HEK293 (cell line): ENCODE data around the gene COX6A2.

Experiments
- EGR2 ChIP-seq: fragments of 450-650 bp; formaldehyde crosslinking; IDR thresholded peaks from 2 replicates; pipeline ENCODE4 v1.5.1; 2016; ENCODE audit warnings: low read depth, missing biosample characterization, missing genetic modification characterization
- IKZF3 ChIP-seq: fragments of 450-650 bp; IDR thresholded peaks from 2 replicates; pipeline ENCODE4 v1.5.0; 2018; ENCODE audit warnings: missing biosample characterization, mild to moderate bottlenecking, missing genetic modification characterization, moderate library complexity
- KLF8 ChIP-seq: fragments of 450-650 bp; formaldehyde crosslinking; IDR thresholded peaks from 2 replicates; pipeline ENCODE4 v1.5.1; 2016; ENCODE audit warnings: missing biosample characterization, missing genetic modification characterization
- OSR2 ChIP-seq: fragments of 450-650 bp; formaldehyde crosslinking; IDR thresholded peaks from 2 replicates; pipeline ENCODE4 v1.5.1; 2016; ENCODE audit warnings: missing biosample characterization, missing genetic modification characterization
- SP2 ChIP-seq: fragments of 450-650 bp; formaldehyde crosslinking; IDR thresholded peaks from 2 replicates; pipeline ENCODE4 v1.5.1; 2016; ENCODE audit warnings: missing biosample characterization, missing genetic modification characterization
- WT1 ChIP-seq: fragments of 450-650 bp; formaldehyde crosslinking; IDR thresholded peaks from 2 replicates; pipeline ENCODE4 v1.5.1; 2016; ENCODE audit warnings: missing biosample characterization, missing genetic modification characterization
- ZBTB17 ChIP-seq: fragments of 450-650 bp; formaldehyde crosslinking; IDR thresholded peaks from 2 replicates; pipeline ENCODE4 v1.5.1; 2016; ENCODE audit warnings: missing biosample characterization, missing genetic modification characterization
- ZBTB20 ChIP-seq: fragments of 450-650 bp; formaldehyde crosslinking; IDR thresholded peaks from 2 replicates; pipeline ENCODE4 v1.5.1; 2016; ENCODE audit warnings: missing biosample characterization, missing genetic modification characterization
- ZBTB21 ChIP-seq: fragments of 450-650 bp; formaldehyde crosslinking; IDR thresholded peaks from 2 replicates; pipeline ENCODE4 v1.5.1; 2017; ENCODE audit warnings: missing biosample characterization, missing genetic modification characterization
- ZBTB48 ChIP-seq: fragments of 450-650 bp; formaldehyde crosslinking; IDR thresholded peaks from 2 replicates; pipeline ENCODE4 v1.5.1; 2016; ENCODE audit warnings: missing biosample characterization, missing genetic modification characterization
- ZFP37 ChIP-seq: fragments of 450-650 bp; formaldehyde crosslinking; IDR thresholded peaks from 2 replicates; pipeline ENCODE4 v1.5.1; 2016; ENCODE audit warnings: missing biosample characterization, missing genetic modification characterization
- ZFP69B ChIP-seq: fragments of 450-650 bp; formaldehyde crosslinking; IDR thresholded peaks from 2 replicates; pipeline ENCODE4 v1.5.1; 2016; ENCODE audit warnings: missing biosample characterization, missing genetic modification characterization
- ZNF223 ChIP-seq: fragments of 450-650 bp; formaldehyde crosslinking; IDR thresholded peaks from 2 replicates; pipeline ENCODE4 v1.5.1; 2016; ENCODE audit warnings: missing biosample characterization, missing genetic modification characterization
- ZNF324 ChIP-seq: fragments of 450-650 bp; formaldehyde crosslinking; IDR thresholded peaks from 2 replicates; pipeline ENCODE4 v1.5.1; 2016; ENCODE audit warnings: missing biosample characterization, missing genetic modification characterization
- ZNF335 ChIP-seq: fragments of 450-650 bp; formaldehyde crosslinking; conservative IDR thresholded peaks from 2 replicates; pipeline ENCODE4 v1.5.1; 2016; ENCODE audit warnings: missing biosample characterization, missing genetic modification characterization
- ZNF530 ChIP-seq: fragments of 450-650 bp; formaldehyde crosslinking; IDR thresholded peaks from 2 replicates; pipeline ENCODE4 v1.5.1; 2016; ENCODE audit warnings: low read depth, missing biosample characterization, missing genetic modification characterization
- ZNF600 ChIP-seq: fragments of 450-650 bp; formaldehyde crosslinking; IDR thresholded peaks from 2 replicates; pipeline ENCODE4 v1.5.1; 2016; ENCODE audit warnings: missing biosample characterization, missing genetic modification characterization
- ZNF670 ChIP-seq: fragments of 450-650 bp; formaldehyde crosslinking; IDR thresholded peaks from 2 replicates; pipeline ENCODE4 v1.5.1; 2016; ENCODE audit warnings: missing biosample characterization, missing genetic modification characterization, low read depth
- ZNF677 ChIP-seq: fragments of 450-650 bp; IDR thresholded peaks from 2 replicates; pipeline ENCODE4 v1.5.0; 2018; ENCODE audit warnings: missing biosample characterization, mild to moderate bottlenecking, missing genetic modification characterization, moderate library complexity
- ZSCAN30 ChIP-seq: fragments of 450-650 bp; IDR thresholded peaks from 2 replicates; pipeline ENCODE4 v1.5.1; 2018; ENCODE audit warnings: missing biosample characterization, mild to moderate bottlenecking, missing genetic modification characterization, moderate library complexity
- TF ChIP-seq, protein P1 (sequence below): fragments of 450-650 bp; formaldehyde crosslinking; IDR thresholded peaks from 2 replicates; pipeline ENCODE4 v1.5.1; 2016; ENCODE audit warnings: missing biosample characterization, missing genetic modification characterization
- TF ChIP-seq, protein P2 (sequence below): fragments of 450-650 bp; formaldehyde crosslinking; IDR thresholded peaks from 2 replicates; pipeline ENCODE4 v1.5.1; 2017; ENCODE audit warnings: missing biosample characterization, missing genetic modification characterization
- TF ChIP-seq, protein P3 (sequence below): fragments of 450-650 bp; formaldehyde crosslinking; IDR thresholded peaks from 2 replicates; pipeline ENCODE4 v1.5.1; 2016; ENCODE audit warnings: missing biosample characterization, missing genetic modification characterization
- TF ChIP-seq, protein P4 (sequence below): fragments of 450-650 bp; formaldehyde crosslinking; IDR thresholded peaks from 2 replicates; pipeline ENCODE4 v1.5.1; 2016; ENCODE audit warnings: missing biosample characterization, missing genetic modification characterization
- TF ChIP-seq, protein P5 (sequence below): fragments of 450-650 bp; formaldehyde crosslinking; IDR thresholded peaks from 2 replicates; pipeline ENCODE4 v1.5.0; 2017; ENCODE audit warnings: missing biosample characterization, missing genetic modification characterization, borderline replicate concordance
- TF ChIP-seq, protein P6 (sequence below): fragments of 450-650 bp; formaldehyde crosslinking; IDR thresholded peaks from 2 replicates; pipeline ENCODE4 v1.5.1; 2017; ENCODE audit warnings: missing biosample characterization, missing genetic modification characterization
- TF ChIP-seq, protein P7 (sequence below): fragments of 450-650 bp; formaldehyde crosslinking; IDR thresholded peaks from 2 replicates; pipeline ENCODE4; 2016; ENCODE audit warnings: missing biosample characterization, missing genetic modification characterization

COX6A2 gene

DNA sequence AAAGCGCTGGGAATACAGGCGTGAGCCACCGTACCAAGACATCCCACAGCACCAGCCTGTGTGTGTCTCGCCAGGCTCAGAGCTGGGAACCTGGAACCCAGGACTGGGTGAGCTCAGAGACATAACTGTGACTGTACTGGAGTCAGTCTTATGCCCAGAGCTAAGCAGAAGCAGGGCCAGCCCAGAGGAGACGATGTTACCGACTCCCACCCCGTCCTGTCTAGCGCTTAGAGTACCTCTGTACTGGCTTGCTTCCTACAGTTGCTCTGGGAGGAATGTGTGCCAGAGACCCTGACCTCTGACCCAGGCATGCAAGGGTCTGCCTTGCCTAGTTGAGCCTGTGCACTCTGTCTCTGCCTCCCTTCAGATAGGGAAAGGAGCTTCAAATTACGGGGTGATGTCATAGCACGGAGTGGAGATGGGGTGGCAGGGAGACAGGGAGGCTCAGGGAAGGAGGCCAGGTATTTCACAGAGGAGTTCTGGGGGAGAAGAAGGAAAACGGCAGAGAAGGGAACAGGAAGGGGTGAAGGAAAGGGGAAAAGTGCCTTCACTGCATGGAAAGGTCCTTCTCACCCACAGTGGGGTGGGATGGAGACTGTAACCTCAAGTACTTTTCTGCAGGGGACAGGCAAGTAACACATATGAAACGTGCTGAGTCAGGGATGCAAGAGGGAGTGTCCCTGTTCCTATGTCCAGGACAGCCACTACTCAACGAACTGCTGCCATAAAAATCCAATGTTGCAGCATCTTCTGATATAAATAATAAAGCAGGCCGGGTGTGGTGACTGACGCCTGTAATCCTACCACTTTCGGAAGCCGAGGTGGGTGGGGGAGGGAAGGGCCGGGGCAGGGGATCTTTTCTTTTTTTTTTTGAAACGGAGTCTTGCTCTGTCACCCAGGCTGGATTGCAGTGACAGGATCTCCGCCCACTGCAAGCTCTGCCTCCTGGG lies 25.4 kb upstream of the COX6A2 start (continued):
- TF ChIP-seq, protein P1, sequence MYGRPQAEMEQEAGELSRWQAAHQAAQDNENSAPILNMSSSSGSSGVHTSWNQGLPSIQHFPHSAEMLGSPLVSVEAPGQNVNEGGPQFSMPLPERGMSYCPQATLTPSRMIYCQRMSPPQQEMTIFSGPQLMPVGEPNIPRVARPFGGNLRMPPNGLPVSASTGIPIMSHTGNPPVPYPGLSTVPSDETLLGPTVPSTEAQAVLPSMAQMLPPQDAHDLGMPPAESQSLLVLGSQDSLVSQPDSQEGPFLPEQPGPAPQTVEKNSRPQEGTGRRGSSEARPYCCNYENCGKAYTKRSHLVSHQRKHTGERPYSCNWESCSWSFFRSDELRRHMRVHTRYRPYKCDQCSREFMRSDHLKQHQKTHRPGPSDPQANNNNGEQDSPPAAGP: peak; percentile 96
- TF ChIP-seq, protein P2, sequence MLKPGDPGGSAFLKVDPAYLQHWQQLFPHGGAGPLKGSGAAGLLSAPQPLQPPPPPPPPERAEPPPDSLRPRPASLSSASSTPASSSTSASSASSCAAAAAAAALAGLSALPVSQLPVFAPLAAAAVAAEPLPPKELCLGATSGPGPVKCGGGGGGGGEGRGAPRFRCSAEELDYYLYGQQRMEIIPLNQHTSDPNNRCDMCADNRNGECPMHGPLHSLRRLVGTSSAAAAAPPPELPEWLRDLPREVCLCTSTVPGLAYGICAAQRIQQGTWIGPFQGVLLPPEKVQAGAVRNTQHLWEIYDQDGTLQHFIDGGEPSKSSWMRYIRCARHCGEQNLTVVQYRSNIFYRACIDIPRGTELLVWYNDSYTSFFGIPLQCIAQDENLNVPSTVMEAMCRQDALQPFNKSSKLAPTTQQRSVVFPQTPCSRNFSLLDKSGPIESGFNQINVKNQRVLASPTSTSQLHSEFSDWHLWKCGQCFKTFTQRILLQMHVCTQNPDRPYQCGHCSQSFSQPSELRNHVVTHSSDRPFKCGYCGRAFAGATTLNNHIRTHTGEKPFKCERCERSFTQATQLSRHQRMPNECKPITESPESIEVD: no peak
- TF ChIP-seq ZNF324 (tag by site-specific recombination) (peak; percentile 77; the same call in 1 of the 2 replicates), ZFP69B (peak; percentile 81), ZNF530 (tag by site-specific recombination) (0 out of 2 replicates have a peak, but pooled peaks have one; percentile 4), ZNF335 (tag by site-specific recombination) (peak; percentile 70), ZNF677 (no peak), ZNF223 (tag by site-specific recombination) (no peak), ZBTB21 (tag by site-specific recombination) (peak; percentile 89), ZFP37 (no peak), ZBTB20 (peak; percentile 74), ZBTB17 (tag by site-specific recombination) (peak; percentile 91), SP2 (0 out of 2 replicates have a peak, but pooled peaks have one; percentile 25), ZNF600 (peak; percentile 88), ZBTB48 (peak; percentile 84), ZSCAN30 (tag by site-specific recombination) (no peak), EGR2 (tag by site-specific recombination) (0 out of 2 replicates have a peak, but pooled peaks have one; percentile 5), ZNF670 (no peak), IKZF3 (tag by site-specific recombination) (peak; percentile 56; the same call in 1 of the 2 replicates), OSR2 (tag by site-specific recombination) (0 out of 2 replicates have a peak, but pooled peaks have one; percentile 30), WT1 (peak; percentile 73), KLF8 (tag by site-specific recombination) (peak; percentile 53)
- TF ChIP-seq, protein P3, sequence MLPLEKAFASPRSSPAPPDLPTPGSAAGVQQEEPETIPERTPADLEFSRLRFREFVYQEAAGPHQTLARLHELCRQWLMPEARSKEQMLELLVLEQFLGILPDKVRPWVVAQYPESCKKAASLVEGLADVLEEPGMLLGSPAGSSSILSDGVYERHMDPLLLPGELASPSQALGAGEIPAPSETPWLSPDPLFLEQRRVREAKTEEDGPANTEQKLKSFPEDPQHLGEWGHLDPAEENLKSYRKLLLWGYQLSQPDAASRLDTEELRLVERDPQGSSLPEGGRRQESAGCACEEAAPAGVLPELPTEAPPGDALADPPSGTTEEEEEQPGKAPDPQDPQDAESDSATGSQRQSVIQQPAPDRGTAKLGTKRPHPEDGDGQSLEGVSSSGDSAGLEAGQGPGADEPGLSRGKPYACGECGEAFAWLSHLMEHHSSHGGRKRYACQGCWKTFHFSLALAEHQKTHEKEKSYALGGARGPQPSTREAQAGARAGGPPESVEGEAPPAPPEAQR: no peak
- TF ChIP-seq, protein P4, sequence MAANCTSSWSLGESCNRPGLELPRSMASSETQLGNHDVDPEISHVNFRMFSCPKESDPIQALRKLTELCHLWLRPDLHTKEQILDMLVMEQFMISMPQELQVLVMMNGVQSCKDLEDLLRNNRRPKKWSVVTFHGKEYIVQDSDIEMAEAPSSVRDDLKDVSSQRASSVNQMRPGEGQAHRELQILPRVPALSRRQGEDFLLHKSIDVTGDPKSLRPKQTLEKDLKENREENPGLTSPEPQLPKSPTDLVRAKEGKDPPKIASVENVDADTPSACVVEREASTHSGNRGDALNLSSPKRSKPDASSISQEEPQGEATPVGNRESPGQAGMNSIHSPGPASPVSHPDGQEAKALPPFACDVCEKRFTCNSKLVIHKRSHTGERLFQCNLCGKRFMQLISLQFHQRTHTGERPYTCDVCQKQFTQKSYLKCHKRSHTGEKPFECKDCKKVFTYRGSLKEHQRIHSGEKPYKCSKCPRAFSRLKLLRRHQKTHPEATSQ (tag by site-specific recombination): no peak
- TF ChIP-seq, protein P5, sequence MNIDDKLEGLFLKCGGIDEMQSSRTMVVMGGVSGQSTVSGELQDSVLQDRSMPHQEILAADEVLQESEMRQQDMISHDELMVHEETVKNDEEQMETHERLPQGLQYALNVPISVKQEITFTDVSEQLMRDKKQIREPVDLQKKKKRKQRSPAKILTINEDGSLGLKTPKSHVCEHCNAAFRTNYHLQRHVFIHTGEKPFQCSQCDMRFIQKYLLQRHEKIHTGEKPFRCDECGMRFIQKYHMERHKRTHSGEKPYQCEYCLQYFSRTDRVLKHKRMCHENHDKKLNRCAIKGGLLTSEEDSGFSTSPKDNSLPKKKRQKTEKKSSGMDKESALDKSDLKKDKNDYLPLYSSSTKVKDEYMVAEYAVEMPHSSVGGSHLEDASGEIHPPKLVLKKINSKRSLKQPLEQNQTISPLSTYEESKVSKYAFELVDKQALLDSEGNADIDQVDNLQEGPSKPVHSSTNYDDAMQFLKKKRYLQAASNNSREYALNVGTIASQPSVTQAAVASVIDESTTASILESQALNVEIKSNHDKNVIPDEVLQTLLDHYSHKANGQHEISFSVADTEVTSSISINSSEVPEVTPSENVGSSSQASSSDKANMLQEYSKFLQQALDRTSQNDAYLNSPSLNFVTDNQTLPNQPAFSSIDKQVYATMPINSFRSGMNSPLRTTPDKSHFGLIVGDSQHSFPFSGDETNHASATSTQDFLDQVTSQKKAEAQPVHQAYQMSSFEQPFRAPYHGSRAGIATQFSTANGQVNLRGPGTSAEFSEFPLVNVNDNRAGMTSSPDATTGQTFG: no peak
- TF ChIP-seq, protein P6, sequence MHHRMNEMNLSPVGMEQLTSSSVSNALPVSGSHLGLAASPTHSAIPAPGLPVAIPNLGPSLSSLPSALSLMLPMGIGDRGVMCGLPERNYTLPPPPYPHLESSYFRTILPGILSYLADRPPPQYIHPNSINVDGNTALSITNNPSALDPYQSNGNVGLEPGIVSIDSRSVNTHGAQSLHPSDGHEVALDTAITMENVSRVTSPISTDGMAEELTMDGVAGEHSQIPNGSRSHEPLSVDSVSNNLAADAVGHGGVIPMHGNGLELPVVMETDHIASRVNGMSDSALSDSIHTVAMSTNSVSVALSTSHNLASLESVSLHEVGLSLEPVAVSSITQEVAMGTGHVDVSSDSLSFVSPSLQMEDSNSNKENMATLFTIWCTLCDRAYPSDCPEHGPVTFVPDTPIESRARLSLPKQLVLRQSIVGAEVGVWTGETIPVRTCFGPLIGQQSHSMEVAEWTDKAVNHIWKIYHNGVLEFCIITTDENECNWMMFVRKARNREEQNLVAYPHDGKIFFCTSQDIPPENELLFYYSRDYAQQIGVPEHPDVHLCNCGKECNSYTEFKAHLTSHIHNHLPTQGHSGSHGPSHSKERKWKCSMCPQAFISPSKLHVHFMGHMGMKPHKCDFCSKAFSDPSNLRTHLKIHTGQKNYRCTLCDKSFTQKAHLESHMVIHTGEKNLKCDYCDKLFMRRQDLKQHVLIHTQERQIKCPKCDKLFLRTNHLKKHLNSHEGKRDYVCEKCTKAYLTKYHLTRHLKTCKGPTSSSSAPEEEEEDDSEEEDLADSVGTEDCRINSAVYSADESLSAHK: no peak
- TF ChIP-seq, protein P7, sequence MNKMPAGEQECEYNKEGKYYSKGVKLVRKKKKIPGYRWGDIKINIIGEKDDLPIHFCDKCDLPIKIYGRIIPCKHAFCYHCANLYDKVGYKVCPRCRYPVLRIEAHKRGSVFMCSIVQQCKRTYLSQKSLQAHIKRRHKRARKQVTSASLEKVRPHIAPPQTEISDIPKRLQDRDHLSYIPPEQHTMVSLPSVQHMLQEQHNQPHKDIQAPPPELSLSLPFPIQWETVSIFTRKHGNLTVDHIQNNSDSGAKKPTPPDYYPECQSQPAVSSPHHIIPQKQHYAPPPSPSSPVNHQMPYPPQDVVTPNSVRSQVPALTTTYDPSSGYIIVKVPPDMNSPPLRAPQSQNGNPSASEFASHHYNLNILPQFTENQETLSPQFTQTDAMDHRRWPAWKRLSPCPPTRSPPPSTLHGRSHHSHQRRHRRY: 0 out of 2 replicates have a peak, but pooled peaks have one; percentile 48
